Activated CD8-positive, alpha-beta memory T cell treated with anti-CD3 and anti-CD28 coated beads, Interleukin-2, amount 50 U/mL, for 24 hours (primary cell): Measurements from ENCODE around the gene REN.

ENCODE experiments used
- DNase-seq: peaks from one replicate; pipeline ENCODE4 v3.0.0-alpha.2; 2020; ENCODE audit errors: extremely low read depth

The REN gene

DNA sequence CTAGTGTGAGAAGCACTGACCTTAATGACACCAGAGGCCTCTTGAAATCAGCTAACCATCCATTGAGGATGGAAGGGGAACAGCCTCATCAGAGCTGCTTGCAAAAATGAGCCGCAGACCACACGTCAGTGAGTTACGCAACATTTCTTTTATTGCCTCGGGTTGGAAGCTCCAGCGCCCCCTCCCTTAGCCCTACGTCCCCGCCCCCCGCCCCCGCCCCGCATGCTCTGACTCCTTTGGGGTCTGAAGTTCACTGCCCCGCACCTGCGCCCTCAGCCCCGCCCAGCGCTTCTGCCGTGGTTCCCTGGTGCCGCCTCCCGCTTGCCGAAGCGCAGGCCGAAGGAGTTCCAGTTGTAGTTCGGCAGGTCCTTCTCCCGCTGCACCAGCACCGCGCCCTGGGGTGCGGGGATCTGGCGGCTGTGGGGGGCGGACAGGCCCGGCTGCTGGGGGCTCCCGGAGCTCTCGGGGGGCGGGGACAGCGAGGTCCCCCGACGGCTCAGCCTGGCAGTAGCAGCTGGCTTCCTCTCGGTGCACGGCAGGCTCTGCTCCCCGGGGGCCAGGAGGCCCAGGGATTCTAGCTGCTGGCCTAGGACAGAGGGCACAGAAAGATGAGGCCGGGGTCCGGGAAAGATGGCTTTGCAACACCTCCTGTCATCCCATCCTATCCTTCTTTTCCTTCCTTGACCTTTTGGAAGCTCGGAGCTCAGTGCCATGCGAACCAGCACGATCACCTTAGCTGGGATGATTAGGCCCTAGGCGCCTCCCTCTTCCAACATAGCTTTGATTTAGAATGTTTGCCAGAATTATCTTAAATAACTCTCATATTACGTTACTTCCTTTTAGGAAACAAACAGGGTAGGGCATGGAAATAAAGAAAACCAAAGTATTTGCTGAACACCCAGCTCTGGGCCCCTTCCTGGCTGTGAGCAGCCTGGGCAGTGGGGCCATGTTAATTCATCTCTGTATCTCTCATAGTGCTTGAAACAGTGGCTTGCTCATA is 24.4 kb upstream of the REN start:
- DNase-seq = no peak

DNA sequence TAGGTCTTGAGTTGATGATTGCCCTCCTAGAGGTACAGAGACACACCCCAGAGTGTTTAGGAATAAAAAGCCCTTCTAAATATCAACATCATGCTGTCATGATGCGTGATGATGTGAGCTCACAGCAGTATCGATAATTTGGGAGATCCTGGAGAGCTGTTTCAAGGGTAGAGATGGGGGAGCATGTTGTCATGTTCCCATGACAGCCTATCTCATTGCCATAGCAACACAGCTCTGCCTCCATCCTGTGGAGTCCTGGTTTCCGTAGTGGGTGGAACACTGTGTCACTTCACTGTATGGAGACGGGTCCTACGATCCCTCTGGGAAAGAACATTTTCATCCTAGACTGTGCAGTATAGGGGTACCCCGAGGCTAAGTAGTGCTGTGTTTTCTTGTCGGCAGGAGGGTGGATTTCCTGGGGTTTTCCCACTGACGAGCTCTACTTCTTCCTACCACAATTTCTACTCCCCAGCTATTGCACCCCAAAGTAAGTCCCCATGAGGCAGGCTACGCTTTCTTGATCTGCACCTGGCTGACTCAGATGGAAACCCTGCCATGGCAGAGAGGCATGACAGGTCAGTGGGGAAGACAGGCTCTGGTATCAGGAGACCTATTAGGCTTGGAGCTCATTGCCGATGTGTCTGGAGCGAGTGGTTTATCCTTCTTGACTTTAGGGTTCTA is 23.0 kb upstream of the REN start:
- DNase-seq = no peak

DNA sequence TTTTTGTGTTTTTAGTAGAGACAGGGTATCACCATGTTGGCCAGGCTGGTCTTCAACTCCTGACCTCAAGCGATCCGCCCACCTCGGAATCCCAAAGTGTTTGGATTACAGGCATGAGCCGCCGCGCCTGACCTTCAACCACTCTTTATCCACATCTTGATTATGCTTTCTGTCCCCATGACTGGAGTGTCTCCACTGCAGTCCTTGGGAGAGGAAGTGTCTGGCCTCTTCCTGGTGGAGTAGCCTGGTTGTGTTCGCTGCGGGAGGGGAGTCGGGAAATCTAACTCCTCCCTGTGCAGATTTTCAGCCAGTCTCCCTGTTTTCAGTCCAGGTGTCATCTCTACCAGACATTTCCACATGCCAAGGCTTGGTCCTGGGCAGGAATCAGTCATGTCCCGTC is 20.5 kb upstream of the REN start:
- DNase-seq = no peak

DNA sequence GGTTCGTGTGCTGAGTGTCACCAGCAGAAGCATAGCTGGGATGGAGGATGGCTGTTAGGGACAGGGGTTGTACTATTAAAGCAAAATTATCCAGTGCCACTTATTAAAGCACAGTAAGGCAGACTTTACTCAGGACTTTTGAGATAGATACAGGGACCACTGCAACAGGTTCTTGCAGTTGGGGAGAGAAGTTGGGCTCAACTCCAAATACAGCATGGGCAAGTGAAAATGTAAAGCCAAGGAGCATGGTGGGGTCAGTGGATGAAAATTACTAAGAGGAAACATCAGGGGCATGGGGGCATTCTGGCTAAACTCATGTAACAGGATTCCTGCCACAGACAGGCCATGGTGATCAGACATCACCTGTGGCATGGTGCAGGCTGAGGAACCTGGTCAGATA is 15.0 kb upstream of the REN start:
- no peak for DNase-seq

DNA sequence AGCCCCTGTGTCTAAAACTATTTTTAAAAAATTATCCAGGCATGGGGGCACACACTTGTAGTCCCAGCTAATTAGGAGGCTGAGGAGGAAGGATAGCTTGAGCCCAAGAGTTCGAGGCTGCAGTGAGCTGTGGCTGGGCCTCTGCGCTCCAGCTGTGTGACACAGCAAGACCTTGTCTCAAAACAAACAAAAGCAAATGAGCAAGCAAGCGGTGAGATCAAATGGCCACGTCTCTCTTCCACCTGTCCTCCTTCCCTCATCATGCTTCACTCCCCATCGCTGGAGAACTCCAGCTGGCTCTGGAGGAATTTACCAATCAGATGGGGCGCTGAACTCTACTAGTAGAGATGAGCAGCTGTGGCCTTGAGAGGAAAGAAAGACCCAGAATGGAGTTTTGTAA is 14.0 kb upstream of the REN start:
- DNase-seq = no peak

DNA sequence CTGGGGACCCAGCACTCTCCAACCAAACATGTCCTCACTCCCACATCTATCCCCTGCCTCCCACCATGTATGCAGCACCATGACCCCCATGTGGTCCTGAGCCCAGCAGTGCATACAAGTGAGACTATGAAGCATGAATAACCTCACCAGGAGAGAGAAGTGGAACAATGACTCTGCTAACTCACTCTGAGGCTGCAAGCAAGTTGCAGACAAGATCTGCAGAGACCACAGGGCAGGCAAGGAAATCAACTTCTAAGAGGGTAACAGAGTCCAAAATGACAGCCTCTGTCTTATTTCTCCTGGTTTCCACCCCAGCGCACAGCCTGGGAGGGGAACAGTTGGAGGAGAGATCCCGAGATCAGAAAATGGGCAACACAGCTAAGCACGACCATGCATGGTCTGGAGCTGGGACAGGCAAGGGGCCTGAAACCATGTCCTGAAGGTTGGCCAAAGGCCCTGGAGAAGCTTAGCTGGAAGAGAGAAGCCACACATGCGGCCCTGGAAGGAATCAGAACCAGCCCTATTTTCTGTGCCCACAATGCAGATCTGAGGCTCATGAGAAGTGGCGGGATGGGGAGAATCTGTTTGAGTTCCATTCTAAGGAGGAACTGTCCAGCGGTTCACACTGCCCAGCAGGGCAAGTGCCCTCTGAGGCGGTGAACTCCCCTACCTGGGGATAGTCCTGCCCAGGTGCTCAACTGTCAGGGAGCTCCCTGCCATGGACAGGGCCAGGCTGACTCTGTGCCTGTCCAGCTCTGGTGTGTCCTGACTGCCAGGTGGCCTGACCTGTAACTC is 12.5 kb upstream of the REN start:
- no peak for DNase-seq

DNA sequence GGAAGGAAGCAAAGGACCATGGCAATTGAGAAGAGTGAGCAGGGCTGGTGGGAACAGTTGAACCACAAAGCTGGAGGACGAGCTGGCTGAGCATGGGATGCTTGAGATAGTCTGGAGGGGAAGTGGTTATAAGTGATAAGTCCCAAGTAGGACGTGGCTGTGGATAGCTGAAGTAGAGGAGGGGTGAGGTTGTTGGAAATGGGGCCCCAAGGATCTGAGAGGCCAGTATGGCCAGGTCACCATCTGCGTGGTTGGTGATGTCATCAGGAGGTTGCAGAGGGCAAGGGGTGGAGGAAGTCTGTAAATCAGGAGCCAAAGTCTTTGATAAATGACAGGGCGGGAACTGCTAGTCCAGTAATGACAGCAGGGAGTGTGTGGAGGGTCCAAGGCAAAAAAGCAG is 11.0 kb upstream of the REN start:
- no peak for DNase-seq

DNA sequence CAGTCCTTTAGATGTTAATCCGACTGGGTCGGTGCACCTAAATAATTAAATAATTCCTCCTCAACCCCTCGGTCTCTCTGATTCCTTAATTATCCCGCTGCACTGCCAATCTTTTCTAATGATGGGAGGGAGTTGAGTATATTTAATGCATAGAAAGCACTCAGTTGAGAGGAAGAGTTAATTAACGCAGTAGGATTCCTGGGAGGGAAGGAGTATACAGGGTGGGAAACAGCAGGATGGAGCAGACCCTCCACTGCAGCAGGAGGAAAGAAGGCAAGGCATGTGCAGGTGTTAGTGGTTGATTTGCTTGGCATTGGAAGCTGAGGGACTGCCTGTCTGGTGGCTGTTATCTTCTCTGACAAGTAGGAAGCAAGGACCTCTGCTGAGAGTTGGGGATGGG is 9.9 kb upstream of the REN start:
- DNase-seq = no peak

DNA sequence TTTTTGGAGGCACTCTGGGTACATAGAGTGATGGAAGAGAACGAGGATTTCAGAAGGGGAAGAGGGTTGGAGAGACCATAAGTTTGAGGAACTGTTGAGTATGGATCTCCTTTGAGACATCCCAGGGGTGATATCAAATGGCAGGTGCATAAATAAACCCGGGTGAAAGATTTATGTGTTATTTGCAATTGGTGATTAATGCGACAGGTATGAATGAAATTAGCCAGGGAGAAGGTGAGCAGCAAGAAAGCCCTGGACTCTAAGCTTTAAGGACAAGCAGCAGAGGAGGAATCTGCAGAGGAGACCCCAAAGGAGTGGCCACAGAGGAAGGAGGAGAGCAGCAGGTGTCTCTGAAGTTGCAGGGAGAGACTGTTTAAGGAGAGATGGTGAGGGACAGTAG is 8.8 kb upstream of the REN start:
- no peak for DNase-seq

DNA sequence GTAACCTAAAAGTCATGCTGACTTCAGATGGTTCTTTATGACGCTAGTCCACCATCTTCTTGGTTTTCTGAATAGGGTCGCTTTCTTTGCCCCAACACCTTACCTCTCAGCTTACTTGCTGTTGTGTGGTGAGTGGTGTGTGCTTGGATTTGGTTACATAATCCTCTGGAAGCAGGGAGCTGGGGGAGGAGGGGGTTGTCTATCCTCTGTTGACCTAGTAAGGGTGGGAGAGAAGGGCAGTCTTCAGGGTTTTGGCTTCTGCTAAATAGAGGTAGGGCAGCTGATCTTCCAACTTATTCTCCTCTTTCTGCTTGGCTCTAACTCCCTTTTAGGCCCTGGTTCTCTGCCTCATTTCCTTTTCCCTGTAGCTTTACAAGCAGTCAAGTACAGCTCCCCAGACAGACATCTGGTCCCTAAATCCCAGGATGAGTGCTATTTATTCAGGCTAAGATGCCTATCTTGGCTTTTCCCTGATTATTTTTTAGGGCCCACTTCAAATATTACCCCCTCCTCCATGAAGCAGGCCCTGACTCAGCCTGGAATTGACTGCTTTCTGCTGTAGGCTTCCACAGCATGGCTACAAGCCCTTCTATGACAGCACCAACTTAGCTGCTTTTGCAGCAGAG is 6.4 kb upstream of the REN start:
- no peak for DNase-seq

DNA sequence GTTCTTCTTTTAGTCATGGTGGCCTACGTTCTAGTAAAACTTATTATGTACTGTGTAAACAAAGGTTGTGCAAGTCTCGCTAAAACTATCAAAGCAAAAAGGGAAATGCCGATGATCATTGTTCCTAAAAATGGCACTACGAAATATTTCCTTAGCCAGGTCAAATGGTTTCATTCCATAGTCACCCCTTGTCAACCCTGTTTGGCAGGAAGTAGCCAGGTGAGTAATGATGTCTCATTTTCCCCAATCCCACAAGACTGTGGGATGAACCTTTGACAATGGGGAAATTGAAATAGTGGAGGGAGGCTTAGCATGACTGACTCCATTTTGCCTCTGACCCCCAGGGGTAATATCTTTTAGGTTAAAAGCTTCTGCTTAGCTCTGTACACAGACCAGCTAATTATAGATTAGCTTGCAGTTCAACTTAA is 5.6 kb upstream of the REN start:
- DNase-seq = no peak

DNA sequence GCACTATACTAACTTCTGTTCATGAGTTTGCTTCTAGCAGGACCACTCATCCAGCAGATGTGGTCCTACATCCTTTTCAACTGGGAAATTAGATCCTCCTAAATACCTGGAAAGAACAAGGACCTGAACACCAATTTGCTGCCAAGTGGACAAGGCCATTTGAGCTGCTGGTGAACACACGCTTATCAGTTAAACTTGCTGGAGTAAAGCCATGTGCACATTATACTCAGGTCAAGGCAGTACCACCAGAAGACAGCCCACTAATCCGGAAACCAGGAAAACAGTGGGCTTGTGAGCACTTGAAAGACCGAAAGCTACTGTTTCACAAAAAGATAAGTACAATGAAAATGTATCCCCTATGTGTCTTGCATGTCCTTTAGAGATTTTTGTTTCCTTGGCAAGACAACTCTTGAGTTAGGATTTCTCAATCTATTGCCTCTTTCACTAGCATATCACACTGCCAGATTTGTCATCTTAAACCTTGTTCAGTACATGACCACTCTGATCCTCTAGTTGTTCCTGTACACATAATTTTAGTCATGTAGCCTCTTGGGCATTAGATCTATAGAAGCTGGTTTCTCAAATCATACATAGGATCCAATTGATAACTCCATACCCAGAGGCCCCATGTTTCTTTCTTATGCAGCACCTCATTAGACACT is 4.5 kb upstream of the REN start:
- no peak for DNase-seq

DNA sequence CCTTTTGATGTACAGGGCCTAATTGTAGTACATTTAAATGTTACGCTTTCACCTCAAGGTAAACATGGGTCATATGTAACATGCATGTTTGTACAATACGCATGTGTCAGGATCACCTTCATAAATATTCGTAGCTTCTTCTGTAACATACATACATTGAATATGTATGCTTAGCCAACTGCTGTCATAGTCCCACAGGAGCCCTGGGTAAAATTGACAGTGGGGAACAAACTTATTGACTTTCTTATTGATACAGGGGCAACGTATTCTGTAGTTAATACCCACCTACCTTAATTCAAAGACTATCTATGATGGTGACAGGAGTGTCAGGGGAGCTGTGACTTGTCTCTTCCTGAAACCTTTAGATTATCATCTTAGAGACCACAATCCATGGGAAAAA is 3.7 kb upstream of the REN start:
- DNase-seq = no peak

DNA sequence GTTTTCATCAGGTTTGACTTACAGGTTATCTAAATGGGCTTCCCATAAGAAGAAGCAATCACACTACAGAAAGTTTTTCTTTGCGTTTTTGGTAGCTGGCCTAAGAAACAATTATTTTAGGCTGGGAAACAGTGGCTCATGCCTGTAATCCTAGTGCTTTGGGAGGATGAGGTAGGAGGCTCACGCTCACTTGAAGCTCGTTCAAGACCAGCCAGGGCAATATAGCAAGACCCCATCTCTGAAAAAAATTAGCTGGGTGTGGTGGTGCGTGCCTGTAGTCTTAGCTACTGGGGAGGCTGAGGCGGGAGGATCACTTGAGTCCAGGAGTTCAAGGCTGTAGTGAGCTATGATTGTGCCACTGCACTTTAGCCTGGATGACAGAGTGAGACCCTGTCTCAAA is 1.6 kb upstream of the REN start:
- no peak for DNase-seq

DNA sequence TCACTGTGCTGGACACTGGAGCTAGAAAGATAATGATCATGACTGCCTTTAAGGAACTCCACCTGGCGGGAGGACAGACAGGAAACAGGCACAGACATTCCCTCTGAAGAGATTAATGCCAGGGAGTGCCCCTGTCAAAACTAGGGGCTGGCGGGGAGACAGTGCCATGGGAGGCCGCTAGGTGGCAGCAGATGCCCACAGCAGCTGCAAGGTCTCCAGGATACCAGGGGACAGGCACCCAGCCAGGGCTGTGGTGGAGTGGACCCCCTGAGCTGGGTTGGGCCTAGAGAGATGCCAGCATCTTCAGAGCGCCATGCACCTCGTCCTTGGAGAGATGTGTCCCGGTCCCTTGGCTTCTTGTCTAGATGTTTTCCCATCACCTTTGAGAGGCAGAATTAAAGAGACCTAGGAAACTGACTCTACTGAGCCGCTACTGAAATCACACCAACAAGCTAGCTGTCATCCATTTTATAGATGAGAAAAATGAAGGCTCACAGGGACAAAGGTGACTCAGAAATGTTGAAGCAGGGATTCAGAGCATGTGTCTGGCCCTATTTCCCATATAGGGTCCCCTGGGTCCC is 3.6 kb downstream of the REN start:
- peak; percentile 36 for DNase-seq

DNA sequence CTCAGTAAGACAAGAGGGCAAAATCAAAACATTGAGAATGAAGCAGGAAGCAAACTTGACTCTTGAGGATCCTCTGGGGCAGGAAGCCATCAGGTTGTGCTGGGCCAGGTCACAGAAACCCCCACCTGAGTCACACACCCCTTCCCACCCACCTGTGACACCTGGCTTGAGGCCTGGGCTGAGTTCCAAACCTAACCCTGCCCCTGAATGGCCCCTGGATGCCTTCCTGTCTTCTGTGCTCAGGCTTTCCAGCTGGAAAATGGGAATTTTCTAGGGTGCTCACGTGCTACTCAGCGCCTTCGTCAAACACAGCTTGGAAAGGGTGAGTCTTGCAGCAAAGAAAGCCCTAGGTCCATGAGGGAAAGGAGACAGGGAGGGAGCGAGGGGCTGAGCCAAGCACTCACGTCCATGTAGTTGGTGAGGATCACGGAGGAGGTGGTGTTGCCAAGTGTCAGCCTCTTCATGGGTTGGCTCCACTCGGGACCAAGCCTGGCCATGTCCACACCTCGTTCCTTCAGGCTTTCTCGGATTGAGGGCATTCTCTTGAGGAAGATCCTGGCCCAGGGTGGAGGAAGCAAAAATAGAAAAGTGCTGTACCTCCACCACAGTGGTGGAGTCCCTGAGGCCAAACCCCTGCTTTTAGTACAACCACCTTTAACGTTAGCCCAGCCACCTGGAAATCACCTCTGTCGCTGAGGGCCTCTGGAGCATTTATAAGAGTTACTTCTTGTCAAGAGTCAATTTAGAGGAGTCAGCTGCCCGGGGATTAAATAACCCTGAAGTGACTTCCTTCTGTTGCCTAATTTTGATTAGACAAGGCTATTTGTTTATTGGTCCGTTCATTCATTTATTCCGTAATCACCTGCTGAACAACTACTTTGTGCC is 4.3 kb downstream of the REN start:
- no peak for DNase-seq

DNA sequence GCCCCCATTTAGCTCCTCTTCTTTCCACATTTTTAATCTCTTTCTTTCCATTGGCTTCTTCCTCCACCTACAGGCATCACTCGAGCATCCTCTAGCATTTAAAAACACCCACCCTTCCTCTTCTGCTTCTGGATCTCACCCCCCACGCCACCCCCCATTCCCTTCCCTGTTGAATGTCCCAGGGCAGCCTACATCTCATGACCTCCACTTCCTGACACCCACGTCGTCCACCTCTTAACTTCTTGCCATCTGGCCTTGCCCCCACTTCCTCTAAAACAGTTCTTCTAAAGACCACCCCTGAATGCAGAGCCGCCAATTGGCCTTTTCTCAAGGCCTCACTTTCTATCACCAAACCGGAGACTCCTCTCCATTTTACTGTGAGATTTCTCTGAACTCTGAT is 8.2 kb downstream of the REN start:
- DNase-seq = no peak

DNA sequence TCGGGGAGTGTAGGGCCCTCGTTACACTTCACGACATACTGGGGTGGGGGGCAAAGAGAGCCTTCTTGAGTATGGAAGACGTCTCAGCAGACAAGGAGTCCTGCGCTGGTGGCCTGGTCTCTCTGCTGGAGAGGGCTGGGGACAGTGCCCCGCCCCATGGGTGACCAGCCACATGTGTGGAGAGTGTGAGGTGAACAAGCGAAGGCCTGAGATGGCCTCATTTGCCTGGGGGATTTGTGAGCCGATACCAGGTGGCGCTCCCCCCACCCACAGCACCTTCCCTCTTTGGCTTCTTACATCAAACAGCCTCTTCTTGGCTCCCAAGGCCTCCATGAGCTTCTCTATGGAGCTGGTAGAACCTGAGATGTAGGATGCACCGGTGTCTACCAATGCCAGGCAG is 10.3 kb downstream of the REN start:
- DNase-seq = no peak

DNA sequence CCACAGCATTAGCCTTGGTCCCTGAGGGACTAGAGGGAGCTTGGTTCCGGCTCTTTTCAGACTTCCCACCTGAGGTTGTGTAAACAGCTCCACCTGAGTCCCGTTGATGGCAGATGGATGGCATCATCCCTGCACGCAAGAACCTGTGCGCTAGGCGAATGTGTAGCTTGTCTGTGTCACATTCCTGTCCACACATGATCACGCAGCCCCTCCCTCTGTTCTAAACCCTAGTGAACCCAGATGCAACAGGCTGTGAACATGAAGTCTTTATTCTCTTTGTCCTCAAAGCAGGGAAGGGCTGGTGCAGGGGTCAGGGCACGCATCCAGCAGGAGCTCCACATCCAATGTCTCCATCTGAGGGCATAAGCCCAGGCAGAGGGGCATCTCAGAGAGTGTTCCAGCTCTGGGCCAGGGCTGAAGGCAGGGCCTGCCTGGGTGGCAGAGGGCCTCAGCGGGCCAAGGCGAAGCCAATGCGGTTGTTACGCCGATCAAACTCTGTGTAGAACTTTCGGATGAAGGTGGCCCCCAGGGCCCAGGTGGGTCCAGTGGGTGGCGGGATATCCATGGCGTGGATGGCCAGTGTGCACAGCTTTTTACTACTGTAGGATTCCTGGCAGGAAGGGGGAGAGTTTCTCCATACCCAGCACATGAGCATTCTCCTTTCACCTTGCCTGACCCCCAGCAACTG is 11.4 kb downstream of the REN start:
- no peak for DNase-seq
